22Rv1 (cell line): ENCODE measurements around the gene LRCH2.

ENCODE experiments used
- H3K27ac ChIP-seq: fragments of 450-650 bp; 2 replicates; pipeline ENCODE4 v1.5.1; 2017
- ZFX ChIP-seq: fragments of 450-650 bp; IDR thresholded peaks from 2 replicates; pipeline ENCODE4 v1.6.1; 2017; ENCODE audit warnings: antibody characterized with exemption, borderline replicate concordance
- TF ChIP-seq, protein P1 (sequence below): fragments of 450-650 bp; IDR thresholded peaks from 2 replicates; pipeline ENCODE4 v1.5.1; 2017; ENCODE audit warnings: mild to moderate bottlenecking

Gene LRCH2

DNA sequence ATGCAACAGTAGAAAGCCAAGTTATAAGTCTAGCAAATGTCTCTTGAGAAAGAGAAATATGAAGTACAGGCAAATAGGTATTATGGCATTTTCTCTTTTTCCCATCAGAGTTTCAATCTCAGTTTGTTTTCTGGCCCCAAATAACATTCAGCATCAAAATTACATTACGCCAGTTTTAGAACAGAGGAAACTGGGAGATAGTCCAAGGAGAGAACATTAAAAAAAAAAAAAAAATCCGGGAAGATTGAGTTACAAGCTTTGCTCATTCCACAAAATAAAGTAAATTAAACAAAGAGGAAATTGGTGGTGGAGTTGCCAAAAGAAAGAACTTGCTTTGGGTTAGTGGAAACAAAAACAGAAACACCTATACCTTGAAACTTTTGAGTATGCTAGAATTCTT lies 166.1 kb downstream of the LRCH2 start:
- TF ChIP-seq, protein P1, sequence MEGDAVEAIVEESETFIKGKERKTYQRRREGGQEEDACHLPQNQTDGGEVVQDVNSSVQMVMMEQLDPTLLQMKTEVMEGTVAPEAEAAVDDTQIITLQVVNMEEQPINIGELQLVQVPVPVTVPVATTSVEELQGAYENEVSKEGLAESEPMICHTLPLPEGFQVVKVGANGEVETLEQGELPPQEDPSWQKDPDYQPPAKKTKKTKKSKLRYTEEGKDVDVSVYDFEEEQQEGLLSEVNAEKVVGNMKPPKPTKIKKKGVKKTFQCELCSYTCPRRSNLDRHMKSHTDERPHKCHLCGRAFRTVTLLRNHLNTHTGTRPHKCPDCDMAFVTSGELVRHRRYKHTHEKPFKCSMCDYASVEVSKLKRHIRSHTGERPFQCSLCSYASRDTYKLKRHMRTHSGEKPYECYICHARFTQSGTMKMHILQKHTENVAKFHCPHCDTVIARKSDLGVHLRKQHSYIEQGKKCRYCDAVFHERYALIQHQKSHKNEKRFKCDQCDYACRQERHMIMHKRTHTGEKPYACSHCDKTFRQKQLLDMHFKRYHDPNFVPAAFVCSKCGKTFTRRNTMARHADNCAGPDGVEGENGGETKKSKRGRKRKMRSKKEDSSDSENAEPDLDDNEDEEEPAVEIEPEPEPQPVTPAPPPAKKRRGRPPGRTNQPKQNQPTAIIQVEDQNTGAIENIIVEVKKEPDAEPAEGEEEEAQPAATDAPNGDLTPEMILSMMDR, result no peak
- TF ChIP-seq ZFX, result no peak
- no peak overlapping the region for H3K27ac ChIP-seq

DNA sequence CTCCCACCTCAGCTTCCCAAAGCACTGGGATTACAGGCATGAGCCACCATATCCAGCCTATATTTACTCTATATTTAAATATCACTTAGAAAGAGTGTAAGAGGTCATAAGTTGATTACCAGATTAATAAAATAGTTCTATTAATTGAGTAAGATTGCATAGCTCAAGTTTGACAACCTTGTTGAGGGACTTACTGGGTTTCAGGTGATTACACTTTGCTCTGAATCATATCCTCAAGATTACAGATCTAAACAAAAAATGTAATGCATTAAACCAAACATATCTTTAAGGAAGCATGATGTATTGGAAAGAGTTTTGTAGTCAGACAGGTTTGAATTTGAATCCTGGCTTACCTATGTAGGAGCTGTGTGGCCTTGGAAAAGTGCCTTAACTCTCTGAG lies 168.6 kb downstream of the LRCH2 start:
- TF ChIP-seq, protein P1, result no peak
- no peak for TF ChIP-seq ZFX
- H3K27ac ChIP-seq, result no peak overlapping the region
